GM12878 (cell line): Measurements from ENCODE around the gene ANXA11.
"Not testable (repeated sequence)": the region's sequence is repeated elsewhere in the genome, so short reads cannot be mapped to it uniquely, and the experiment has no call there.

Source experiments
- JUNB ChIP-seq: IDR thresholded peaks from 2 replicates; pipeline ENCODE4 v1.6.1; 2016; ENCODE audit warnings: antibody characterized with exemption, mild to moderate bottlenecking
- NKRF ChIP-seq: fragments of 450-650 bp; conservative IDR thresholded peaks from 2 replicates; pipeline ENCODE4 v1.6.1; 2017; ENCODE audit warnings: mild to moderate bottlenecking, moderate library complexity
- TF ChIP-seq, protein P1 (sequence below): IDR thresholded peaks from 2 replicates; pipeline ENCODE4 v1.6.1; 2011; ENCODE audit warnings: mild to moderate bottlenecking, low read depth, low read length, moderate library complexity; ENCODE audit not compliant: insufficient replicate concordance

DNA sequence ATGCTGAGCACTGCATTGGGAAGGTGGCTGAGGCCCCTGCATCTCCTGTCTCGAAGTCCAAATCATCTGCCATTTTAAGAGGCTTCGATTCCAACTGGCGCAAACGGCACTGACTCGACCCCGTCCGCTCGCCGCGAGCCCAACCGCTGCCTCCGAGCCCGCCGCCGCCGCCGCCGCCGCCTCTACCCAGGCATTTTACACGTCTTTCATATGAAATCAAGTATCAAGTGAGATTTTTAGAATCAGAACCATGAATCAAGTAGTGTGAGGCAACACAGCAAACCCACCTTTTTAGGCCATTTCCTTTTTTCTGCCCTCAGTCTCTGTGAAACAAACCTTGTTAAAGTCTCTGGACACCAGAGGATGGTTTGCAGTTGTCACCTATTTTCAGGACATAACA is 42.3 kb upstream of the ANXA11 start:
- not testable (repeated sequence) for TF ChIP-seq JUNB, NKRF
- TF ChIP-seq, protein P1, sequence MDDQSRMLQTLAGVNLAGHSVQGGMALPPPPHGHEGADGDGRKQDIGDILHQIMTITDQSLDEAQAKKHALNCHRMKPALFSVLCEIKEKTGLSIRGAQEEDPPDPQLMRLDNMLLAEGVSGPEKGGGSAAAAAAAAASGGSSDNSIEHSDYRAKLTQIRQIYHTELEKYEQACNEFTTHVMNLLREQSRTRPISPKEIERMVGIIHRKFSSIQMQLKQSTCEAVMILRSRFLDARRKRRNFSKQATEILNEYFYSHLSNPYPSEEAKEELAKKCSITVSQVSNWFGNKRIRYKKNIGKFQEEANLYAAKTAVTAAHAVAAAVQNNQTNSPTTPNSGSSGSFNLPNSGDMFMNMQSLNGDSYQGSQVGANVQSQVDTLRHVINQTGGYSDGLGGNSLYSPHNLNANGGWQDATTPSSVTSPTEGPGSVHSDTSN, result not testable (repeated sequence)
